ENCODE results near the gene FTH1. TPM values are rescaled to one million over a fixed set of nuclear protein-coding genes. Genes with fewer than 3 reads are reported as not detected.

The FTH1 gene
- total RNA-seq, 2 experiments from 2014 or later: 2,313 to 2,400 TPM

DNA sequence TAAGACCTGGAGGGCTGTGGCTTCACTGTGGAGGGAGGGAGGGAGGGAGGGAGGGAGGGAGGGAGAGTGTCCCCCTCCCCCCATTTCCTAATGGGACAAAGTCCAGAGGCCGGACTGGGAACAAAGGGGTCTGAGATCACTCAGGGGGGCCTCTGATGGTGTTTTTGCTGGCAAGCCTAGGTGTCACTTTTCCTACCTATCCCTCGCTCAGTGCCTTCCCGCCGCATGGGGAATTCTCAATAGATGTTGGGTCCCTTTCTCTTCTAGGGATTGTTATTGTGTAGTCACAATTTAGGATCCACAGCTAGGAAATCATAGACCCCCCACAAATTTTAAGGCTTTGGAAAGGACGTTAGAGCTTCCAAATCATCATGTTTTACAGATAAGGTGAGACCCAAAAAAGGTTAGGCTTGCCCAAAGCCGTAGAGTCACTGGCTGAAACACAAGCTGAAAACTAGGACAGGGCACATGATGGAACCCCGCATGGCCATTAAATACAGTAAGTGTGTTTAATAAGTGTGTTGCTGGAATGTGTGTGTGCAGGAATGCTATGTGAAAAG is 4.8 kb upstream of the FTH1 start:
- H3K27ac ChIP-seq (ENCODE audit: low read depth in 1 of 2, low read length in 2 of 2): peak overlapping the region in 1 of 2 donors; percentile 50
- POLR2A ChIA-PET: interaction anchor here (0.6 to 2.3 kb wide), 2 partner anchors 10 to 52 kb away, joined by 3 to 9 read pairs; no protein-coding TSS in a partner anchor
- no peaks in the 10 kb centered on the region for H3K36me3 ChIP-seq (ENCODE audit: insufficient read depth, low read length)
- DNase-seq (no peak), ATAC-seq (ENCODE audit: poor library complexity) (no peak)
- TF ChIP-seq, protein P1, sequence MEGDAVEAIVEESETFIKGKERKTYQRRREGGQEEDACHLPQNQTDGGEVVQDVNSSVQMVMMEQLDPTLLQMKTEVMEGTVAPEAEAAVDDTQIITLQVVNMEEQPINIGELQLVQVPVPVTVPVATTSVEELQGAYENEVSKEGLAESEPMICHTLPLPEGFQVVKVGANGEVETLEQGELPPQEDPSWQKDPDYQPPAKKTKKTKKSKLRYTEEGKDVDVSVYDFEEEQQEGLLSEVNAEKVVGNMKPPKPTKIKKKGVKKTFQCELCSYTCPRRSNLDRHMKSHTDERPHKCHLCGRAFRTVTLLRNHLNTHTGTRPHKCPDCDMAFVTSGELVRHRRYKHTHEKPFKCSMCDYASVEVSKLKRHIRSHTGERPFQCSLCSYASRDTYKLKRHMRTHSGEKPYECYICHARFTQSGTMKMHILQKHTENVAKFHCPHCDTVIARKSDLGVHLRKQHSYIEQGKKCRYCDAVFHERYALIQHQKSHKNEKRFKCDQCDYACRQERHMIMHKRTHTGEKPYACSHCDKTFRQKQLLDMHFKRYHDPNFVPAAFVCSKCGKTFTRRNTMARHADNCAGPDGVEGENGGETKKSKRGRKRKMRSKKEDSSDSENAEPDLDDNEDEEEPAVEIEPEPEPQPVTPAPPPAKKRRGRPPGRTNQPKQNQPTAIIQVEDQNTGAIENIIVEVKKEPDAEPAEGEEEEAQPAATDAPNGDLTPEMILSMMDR (IDR thresholded peaks at IDR 0.05): no peak
- H3K4me3 ChIP-seq (ENCODE audit: low read length): no peak overlapping the region
- Mint-ChIP-seq H3K9me3 (no peaks in the 10 kb centered on the region), H3K4me3 (peak overlapping the region; percentile 10), H3K27me3 (no peaks in the 10 kb centered on the region), H3K36me3 (ENCODE audit: low read depth) (peaks cover 10% of the 10 kb centered on the region), H3K27ac (peak overlapping the region; percentile 64), H3K4me1 (ENCODE audit: low read depth) (peaks cover 44% of the 10 kb centered on the region)
- intact Hi-C loops (cut with DNase I, micrococcal nuclease): no loop called here
- peaks cover 38% of the 10 kb centered on the region for H3K4me1 ChIP-seq (ENCODE audit: insufficient read depth, low read length)
- no peaks in the 10 kb centered on the region for H3K27me3 ChIP-seq (ENCODE audit: control insufficient read depth in 1 of 2, insufficient read depth in 2 of 2, low read length in 2 of 2)
- CTCF ChIA-PET: interaction anchor here (0.9 to 7.1 kb wide), 3 partner anchors 53 to 109 kb away, joined by 3 to 50 read pairs (median 11); no protein-coding TSS in a partner anchor
- H3K9me3 ChIP-seq (ENCODE audit: control insufficient read depth in 1 of 2, insufficient read depth in 1 of 2, low read length in 2 of 2): no peaks in the 10 kb centered on the region

DNA sequence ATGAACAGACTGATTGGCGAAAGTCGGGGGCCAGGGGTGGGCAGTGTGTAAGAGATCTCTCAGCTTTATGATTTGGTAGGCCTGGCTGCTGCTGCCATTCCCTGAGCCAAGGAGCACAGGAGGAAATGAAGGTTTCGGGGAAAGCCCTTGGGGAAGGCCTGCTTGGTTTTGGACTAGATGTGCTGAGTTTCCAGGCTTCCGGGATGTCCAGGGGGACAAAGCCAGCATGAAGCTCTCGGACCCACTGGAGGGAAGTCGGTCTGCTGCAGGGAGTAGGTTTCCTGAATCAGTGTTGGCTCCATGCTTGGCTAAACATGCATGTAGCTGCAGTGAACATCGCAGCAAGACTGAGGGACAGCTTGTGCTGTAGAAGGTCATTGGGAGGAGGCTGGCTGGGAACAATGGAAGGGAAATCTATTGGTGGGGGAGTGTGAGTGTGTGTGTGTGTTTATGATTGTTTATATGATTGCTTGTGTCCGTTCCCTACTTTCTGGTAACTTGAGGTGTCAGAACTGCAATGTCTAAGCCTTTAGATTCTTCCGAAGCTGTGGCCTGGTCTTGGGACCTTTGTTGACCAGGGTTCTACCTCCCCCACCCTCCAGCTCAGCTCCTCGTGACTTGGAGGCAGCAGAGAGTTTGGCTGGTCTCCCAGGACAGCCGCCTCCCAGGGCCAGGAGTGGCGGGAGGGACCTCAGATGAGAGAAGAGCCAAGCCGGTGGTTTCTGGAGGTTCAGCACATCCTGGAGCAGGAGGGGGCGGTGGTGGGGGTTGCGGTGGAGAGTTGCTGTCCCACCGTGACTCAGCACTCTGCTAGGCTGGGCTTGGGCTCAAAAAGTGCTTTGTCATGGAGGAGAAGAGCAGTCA is 4.0 kb upstream of the FTH1 start:
- H3K27ac Mint-ChIP-seq: peak overlapping the region; percentile 64
- intact Hi-C loops (cut with DNase I, micrococcal nuclease): loop anchor here in 1 of 2 experiments (2.0 kb wide), 1 partner anchor 51 kb away; no protein-coding TSS in a partner anchor

More for the DNA sequence above, 4.0 kb upstream of the FTH1 start:
- ChIA-PET POLR2A (interaction anchor here (2.3 kb wide), 1 partner anchor 53 kb away, joined by 9 read pairs; no protein-coding TSS in a partner anchor), CTCF (interaction anchor here (3.3 to 7.1 kb wide), 2 partner anchors 73 to 110 kb away, joined by 11 to 50 read pairs; no protein-coding TSS in a partner anchor)
- DNase-seq (peak in 6 of 14 experiments; percentile 21 to 82 (median 47)), ATAC-seq (ENCODE audit: poor library complexity) (no peak)
- no peaks in the 10 kb centered on the region for H3K9me3 Mint-ChIP-seq
- H3K36me3 ChIP-seq (ENCODE audit: insufficient read depth, low read length): no peaks in the 10 kb centered on the region
- TF ChIP-seq, protein P1 (IDR thresholded peaks at IDR 0.05): no peak
- no peaks in the 10 kb centered on the region for H3K27me3 ChIP-seq (ENCODE audit: control insufficient read depth in 1 of 2, insufficient read depth in 2 of 2, low read length in 2 of 2)
- H3K9me3 ChIP-seq (ENCODE audit: control insufficient read depth in 1 of 2, insufficient read depth in 1 of 2, low read length in 2 of 2): no peaks in the 10 kb centered on the region
- no peaks in the 10 kb centered on the region for H3K27me3 Mint-ChIP-seq
- H3K4me1 ChIP-seq (ENCODE audit: insufficient read depth, low read length): peaks cover 38% of the 10 kb centered on the region
- H3K36me3 Mint-ChIP-seq (ENCODE audit: low read depth): peaks cover 17% of the 10 kb centered on the region
- peak overlapping the region; percentile 10 for H3K4me3 Mint-ChIP-seq
- no peak overlapping the region for H3K27ac ChIP-seq (ENCODE audit: low read depth in 1 of 2, low read length in 2 of 2)
- peaks cover 46% of the 10 kb centered on the region for H3K4me1 Mint-ChIP-seq (ENCODE audit: low read depth)
- no peak overlapping the region for H3K4me3 ChIP-seq (ENCODE audit: low read length)
